Mucosa of descending colon (tissue), 3 donors: ENCODE data around the gene TTYH2. TPM values are rescaled to one million over a fixed set of nuclear protein-coding genes. Genes with fewer than 3 reads are reported as not detected.

Source experiments
- ATAC-seq: fragments of 200-7000 bp; cut with Tn5 transposase; one replicate; pipeline ENCODE4 v1.9.1; 2020; ENCODE audit warnings: mild to moderate bottlenecking, moderate library complexity
- DNase-seq, 3 donors: peaks; one replicate each; pipeline ENCODE4 v3.0.0-alpha.2; 2020
- H3K36me3 ChIP-seq: fragments of 200-600 bp; one replicate; pipeline ENCODE4 v1.8.0; 2021; ENCODE audit warnings: low read depth, mild to moderate bottlenecking
- H3K4me1 ChIP-seq: fragments of 200-600 bp; one replicate; pipeline ENCODE4 v1.8.0; 2021; ENCODE audit warnings: low read depth, mild to moderate bottlenecking
- H3K4me3 ChIP-seq: fragments of 200-600 bp; one replicate; pipeline ENCODE4 v1.8.0; 2021; ENCODE audit warnings: mild to moderate bottlenecking
- H3K9me3 ChIP-seq: fragments of 200-600 bp; one replicate; pipeline ENCODE4 v1.8.0; 2021; ENCODE audit warnings: mild to moderate bottlenecking
- CTCF ChIP-seq: fragments of 200-600 bp; IDR thresholded peaks from one replicate; pipeline ENCODE4 v1.8.0; 2022; ENCODE audit warnings: antibody characterized with exemption, mild to moderate bottlenecking
- intact Hi-C, 2 donors: fragments of 100-400 bp; cut with DNase I in 1 of 2; cut with micrococcal nuclease in 1 of 2; formaldehyde crosslinking; loops; one replicate each; pipeline versions ENCODE4 v1.11.0 to v1.11.1; 2022; cut with DNase I, micrococcal nuclease
- total RNA-seq, 3 donors: library from RNA; stranded (reverse); fragmentation: NEBNext Ultra II Directional in 2 of 3; extraction: Animal tissue kit (Norgen Biotek cat#: 25700) in 2 of 3; gene quantifications; one replicate each; pipeline versions ENCODE4 v1.2.1 to v1.2.4, GENCODE V29; 2021 to 2023
- donor health status: DM: no; HTN: no; CAD: no; lungs with moderate emphysema.
- donor health status: DM: no; HTN: no; CAD: no.
- donor health status: DM: no; HTN: yes; CAD: no.

Gene TTYH2
- total RNA-seq, 3 donors from 2014 or later: 2.5 to 9.1 (median 3.1) TPM

- intact Hi-C loops: no loop called here
- TF ChIP-seq CTCF: no peak
- no peak overlapping the region for H3K4me3 ChIP-seq
- H3K9me3 ChIP-seq: no peaks in the 10 kb centered on the region
- no peaks in the 10 kb centered on the region for H3K36me3 ChIP-seq
- no peaks in the 10 kb centered on the region for H3K4me1 ChIP-seq
- ATAC-seq (no peak), DNase-seq (no peak)
Measured at GRCh38 chr17:74241431-74241830, 28.1 kb downstream of the TTYH2 start.

- Histone ChIP-seq H3K36me3 (no peaks in the 10 kb centered on the region), H3K4me1 (no peaks in the 10 kb centered on the region), H3K9me3 (no peaks in the 10 kb centered on the region), H3K4me3 (no peak overlapping the region)
- no peak for TF ChIP-seq CTCF
- DNase-seq (no peak), ATAC-seq (no peak)
- intact Hi-C loops: no loop called here
Measured at GRCh38 chr17:74241847-74242246, 28.5 kb downstream of the TTYH2 start.

- intact Hi-C loops: no loop called here
- no peak for ATAC-seq
- no peaks in the 10 kb centered on the region for H3K4me1 ChIP-seq
- no peak for TF ChIP-seq CTCF
- no peaks in the 10 kb centered on the region for H3K9me3 ChIP-seq
- no peak overlapping the region for H3K4me3 ChIP-seq
- no peaks in the 10 kb centered on the region for H3K36me3 ChIP-seq
- no peak for DNase-seq
Measured at GRCh38 chr17:74243013-74243755, 29.8 kb downstream of the TTYH2 start.

- intact Hi-C loops: no loop called here
- no peak overlapping the region for H3K4me3 ChIP-seq
- TF ChIP-seq CTCF: no peak
- no peaks in the 10 kb centered on the region for H3K36me3 ChIP-seq
- no peak for ATAC-seq
- DNase-seq: no peak
- no peaks in the 10 kb centered on the region for H3K9me3 ChIP-seq
- H3K4me1 ChIP-seq: no peaks in the 10 kb centered on the region
Measured at GRCh38 chr17:74244128-74244527, 30.8 kb downstream of the TTYH2 start.

GRCh38 chr17:74244548-74244947 lies 31.2 kb downstream of the TTYH2 start:
- TF ChIP-seq CTCF: no peak
- intact Hi-C loops: no loop called here
- ATAC-seq (no peak), DNase-seq (no peak)
- H3K9me3 ChIP-seq: no peaks in the 10 kb centered on the region
- no peaks in the 10 kb centered on the region for H3K36me3 ChIP-seq
- no peaks in the 10 kb centered on the region for H3K4me1 ChIP-seq
- no peak overlapping the region for H3K4me3 ChIP-seq
